Islet precursor cell (in vitro differentiated cells): ENCODE measurements around the gene TMEM79.
A peak's percentile ranks its signal among the peaks of the same experiment; 100 is the strongest.

Source experiments
- DNase-seq: peaks from one replicate; pipeline ENCODE4 v3.0.0-alpha.2; 2018

TMEM79 gene

DNA sequence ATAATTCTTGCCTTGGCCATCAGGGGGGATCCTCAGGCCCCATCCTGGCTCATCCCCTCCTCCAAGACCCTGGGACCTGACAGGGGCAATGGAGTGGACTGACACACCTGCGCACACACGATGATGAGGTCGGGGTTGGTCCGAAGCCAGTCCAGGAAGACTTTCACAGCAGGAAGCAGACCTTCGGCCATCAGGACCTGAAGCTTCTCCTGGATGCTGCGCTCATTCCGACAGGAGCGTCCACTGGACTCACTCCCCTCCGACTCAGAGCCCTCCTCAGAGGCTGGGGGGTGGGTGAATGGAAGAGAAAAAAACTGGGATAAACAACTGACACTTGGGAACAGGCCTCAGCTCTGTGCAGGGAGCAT, 20.9 kb upstream of the TMEM79 start:
- no peak for DNase-seq

GRCh38 chr1:156266051-156266450, 18.1 kb upstream of the TMEM79 start:
- no peak for DNase-seq

DNA sequence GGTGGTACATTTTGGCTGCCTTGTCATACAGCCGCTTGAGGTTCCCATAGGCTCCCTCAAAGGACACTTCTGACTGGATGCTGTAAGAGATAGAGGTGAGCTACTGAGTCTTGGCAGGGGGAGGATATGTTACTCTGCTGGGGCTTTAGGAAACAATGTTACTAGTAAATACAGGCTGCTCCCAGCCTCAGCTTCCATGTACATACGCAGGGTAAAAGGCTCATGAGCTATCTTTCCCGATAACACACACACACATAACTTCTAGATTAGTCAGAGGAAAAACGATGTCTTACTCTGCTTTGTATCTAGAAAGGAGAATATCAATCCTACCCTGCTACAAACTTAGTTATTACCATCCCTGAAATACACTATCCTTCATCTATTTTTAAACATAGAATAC, 15.8 kb upstream of the TMEM79 start:
- no peak for DNase-seq

DNA sequence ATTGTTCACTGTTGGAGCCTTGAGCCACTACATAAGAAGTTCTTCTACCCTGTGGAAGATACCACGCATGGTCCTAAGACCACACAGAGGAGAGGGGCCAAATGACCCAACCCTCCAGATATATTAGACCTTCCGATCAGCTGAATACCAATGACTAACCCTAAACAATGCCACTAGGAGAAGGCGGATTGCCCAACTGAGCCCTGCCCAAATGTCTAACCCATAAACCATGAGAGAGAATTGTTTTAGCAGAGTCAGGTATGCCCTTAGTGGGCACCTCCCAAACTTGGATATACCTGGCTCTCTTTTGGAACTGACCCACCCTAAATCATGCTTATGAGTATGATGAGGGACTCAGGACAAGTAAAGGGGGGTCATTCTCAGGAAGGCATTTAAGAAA, 13.8 kb upstream of the TMEM79 start:
- no peak for DNase-seq

DNA sequence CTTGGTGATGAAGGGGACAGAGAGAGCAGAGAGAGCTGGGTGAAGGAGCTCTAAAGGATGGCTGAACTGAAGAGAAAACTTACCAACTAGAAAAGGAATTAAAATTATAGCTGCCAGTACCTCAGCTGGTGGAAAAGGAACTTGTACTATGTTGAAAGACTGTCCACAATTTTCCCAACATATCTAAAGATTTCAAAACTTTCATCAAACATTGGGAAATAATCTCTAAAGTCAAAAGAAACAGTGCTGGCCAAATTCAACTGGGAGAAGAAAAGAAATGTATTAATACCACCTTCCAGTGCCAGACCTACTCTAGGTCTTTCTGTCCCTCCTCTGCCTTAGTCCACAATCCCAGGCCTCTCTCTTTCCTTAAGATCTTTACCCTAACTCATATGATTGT, 7.6 kb upstream of the TMEM79 start:
- DNase-seq = no peak

- no peak for DNase-seq
Observed at GRCh38 chr1:156276966-156277381, 7.2 kb upstream of the TMEM79 start.

- no peak for DNase-seq
Observed at GRCh38 chr1:156279837-156280236, 4.3 kb upstream of the TMEM79 start.

- no peak for DNase-seq
Observed at GRCh38 chr1:156281281-156281680, 2.8 kb upstream of the TMEM79 start.

DNA sequence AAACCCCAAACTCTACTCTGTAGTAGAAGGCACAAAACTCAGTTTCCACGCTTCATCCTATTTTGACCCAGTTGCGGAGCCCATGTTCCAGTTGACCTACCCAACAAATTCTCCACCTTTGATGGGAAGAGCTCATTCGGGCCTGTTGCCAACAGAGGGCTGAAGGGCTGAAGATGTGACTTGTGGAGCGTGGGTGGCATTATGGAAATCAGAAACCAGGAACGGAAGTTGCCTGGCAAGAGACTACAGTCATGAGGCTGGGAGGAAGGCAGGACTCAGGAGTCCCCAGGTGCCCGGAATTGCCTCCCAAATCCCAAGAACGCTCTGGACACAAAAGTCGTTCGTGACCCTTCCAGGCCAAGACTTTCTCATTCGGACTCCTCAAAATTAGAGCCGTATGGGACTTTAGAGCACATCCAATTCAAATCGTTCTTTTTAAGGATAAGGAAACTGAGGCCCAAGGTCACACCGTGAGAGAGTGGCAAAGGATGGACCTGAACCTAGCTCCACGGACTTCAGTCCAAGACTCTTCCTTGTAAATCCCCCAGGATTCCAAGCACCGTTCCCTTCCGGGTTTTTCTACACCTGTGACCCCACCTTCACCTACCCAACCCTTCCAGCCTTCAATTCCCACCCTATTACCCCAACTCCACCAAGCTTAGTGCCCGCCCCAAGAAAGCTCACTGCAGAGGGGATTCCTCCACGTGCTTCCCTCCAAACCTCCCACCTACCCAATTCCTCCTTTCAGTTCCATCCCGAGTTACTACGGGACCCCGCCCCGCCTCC, 2.2 kb upstream of the TMEM79 start:
- DNase-seq = no peak

DNA sequence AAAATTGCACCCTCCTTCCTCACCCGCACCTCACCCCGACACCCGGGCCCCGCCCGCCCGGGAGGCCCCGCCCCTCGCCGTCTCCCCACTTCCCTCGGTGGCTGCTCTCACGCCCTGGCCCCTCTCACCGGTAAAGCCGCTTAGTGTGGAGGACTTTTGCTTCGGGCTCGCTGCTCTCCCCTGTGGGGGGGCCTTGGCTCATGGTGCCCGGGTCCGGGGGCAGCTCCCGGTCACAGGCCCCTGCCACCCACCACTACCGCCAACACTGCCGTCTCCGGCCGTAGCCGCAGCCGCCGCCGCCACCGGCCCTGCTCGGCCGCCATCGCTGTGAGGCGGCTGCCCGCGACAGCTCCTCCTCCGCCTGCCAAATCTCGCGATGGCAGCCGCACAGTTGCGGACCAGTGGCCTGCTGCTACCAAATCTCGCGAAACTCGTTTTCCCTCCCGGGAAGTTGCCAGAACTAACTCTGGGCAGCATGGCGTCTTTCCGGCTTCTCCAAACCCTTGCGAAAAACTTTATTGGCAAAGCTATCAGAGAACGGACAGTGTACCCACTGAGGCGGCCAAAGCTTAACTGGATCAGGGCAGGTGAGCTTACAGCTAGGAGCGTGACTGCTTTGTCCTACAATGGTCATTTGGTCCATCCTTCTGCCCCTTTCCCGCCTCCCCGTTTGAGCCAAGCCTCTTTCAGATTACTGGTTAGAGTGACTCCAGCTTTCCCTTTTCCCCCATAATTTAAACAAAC, 1.5 kb upstream of the TMEM79 start, which contains the start of gene SMG5:
TSS of gene SMG5 (minus strand) at position 347 of the 744 bp plus-strand sequence. CDS start at position 202, 145 bp downstream.
- DNase-seq = peak; percentile 99

DNA sequence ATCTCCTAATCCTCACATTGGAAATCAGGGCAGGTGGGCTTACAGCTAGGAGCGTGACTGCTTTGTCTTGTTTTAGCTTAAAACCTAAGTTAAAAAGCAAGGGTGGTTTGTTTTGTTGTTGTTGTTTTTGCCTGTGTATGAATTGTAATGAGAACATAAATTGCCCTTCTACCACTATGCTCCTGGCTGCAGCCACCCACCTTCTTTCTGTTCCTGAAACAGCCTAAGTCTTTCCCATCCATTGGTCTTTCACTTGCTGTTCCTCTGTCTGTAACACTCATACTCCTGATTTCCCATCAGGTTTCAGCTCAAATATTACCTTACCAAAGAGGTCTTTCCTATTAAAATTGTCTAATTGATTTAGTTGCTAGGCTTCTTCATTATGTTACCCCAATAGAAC, 604 bp upstream of the TMEM79 start:
- no peak for DNase-seq

GRCh38 chr1:156284757-156285156, 632 bp downstream of the TMEM79 start:
- no peak for DNase-seq

DNA sequence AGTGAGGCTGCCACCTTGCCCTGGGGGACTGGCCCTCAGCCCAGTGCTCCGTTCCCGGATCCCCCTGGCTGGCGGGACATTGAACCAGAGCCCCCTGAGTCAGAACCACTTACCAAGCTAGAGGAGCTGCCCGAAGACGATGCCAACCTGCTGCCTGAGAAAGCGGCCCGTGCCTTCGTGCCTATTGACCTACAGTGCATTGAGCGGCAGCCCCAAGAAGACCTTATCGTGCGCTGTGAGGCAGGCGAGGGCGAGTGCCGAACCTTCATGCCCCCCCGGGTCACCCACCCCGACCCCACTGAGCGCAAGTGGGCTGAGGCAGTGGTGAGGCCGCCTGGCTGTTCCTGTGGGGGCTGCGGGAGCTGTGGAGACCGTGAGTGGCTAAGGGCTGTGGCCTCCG, 1.3 kb downstream of the TMEM79 start:
- no peak for DNase-seq

DNA sequence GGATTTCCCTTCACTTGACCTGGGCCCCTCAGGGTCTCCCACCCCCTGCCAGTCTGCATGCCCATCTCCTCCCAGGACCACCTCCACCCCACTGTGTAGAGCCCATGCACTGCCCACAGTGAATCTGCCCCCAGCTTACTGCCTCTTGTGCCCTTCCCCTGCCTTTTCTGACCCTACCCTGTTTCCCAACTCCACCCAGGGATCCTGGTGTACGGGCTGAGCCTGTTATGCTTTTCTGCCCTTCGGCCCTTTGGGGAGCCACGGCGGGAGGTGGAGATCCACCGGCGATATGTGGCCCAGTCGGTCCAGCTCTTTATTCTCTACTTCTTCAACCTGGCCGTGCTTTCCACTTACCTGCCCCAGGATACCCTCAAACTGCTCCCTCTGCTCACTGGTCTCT, 1.9 kb downstream of the TMEM79 start:
- no peak for DNase-seq

DNA sequence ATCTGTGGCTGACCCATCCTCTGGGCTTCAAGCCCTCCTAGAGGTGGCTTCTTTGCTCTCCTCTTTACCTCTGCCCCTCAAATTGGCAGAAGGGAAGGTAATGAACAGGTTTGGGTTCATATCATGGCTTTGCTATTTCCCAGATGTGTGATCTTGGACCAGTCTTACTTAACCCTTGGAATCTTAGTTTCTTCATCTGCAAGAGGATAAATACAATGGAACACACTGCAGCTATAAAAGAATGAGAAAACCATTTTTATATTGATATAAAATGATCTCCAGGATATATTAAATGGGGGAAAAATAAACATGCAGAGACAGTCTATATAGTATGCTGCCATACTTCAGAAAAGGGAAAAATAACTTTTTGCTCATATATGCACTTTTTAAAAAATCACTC, 5.7 kb downstream of the TMEM79 start:
- no peak for DNase-seq

DNA sequence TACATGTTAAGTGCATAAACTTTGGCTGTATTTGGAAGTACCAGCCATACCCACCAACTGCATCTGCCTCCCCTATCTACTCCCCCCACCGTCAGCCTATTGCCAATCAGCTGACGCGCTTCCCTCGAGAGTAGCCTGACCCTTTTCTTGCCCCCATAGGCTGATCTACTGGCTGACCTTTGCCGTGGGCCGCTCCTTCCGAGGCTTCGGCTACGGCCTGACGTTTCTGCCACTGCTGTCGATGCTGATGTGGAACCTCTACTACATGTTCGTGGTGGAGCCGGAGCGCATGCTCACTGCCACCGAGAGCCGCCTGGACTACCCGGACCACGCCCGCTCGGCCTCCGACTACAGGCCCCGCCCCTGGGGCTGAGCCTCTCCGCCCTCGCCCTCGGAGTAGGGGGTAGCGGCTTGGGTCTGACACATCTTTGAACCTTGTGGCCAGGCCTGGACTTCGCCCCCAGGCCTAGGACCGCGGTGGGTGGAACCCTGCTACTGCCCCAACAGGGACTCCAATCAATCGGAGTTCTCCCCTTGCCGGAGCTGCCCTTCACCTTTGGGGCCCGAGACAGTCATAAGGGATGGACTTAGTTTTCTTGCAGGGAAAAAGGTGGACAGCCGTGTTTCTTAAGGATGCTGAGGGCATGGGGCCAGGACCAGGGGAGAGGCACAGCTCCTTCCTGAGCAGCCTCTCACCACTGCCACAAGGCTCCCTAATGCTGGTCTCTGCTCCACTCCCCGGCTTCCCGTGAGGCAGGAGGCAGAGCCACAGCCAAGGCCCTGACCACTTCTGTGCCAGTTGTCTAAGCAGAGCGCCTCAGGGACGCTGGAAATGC, 7.3 kb downstream of the TMEM79 start:
- peak; percentile 99 for DNase-seq

DNA sequence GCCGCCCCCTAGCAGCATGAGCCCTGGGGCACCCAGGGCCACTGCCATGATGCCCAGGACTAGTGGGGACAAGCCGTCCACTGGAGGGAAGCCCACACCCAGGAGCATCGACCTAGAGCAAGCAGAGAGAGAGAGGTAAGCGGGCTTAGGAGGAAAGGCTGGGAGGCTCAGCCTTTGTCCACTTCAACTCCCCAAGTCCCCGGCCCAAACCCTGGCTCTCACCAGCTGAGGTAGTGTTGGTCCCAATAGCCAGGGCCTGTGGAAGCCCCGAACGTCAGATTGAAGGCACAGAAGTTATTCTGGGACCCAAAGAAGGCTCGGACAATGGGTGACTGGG, 8.9 kb downstream of the TMEM79 start:
- no peak for DNase-seq

GRCh38 chr1:156293895-156294294, 9.8 kb downstream of the TMEM79 start:
- DNase-seq = no peak

DNA sequence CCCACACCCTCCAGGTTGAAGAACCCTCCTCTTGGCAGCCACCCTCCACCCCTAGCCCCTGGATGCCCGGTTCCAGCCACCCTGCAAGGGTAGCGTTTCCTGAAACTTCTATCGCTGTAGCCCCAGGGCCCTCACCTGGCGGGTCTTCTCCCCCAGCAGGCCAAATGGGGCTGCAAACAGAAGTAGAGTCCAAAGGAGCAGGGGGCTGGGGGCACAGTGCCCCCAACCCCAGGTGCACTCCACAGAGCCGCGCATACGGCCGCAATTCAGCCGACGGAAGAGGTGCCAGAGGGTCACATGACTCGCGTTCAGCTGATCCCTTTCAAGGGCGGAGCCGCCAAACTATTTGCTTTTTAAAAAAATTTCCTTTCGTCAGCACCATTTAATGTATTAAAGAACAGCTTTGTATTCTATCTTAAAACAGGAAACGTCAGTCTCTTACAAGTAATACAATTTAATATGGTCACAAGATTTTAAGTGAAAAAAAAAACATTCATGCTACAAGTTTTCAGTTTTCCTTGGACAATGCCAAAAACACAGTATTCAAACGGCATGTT, 11.3 kb downstream of the TMEM79 start, which contains the start of gene GLMP:
TSS of gene GLMP (minus strand) at position 289 of the 557 bp plus-strand sequence. CDS start at position 255, 34 bp downstream.
- DNase-seq = peak; percentile 67

GRCh38 chr1:156298852-156299357, 14.8 kb downstream of the TMEM79 start, which contains the start of gene VHLL:
VHLL (minus strand) TSS chr1:156299307; CDS start chr1:156299189, 118 bp downstream.
- no peak for DNase-seq

DNA sequence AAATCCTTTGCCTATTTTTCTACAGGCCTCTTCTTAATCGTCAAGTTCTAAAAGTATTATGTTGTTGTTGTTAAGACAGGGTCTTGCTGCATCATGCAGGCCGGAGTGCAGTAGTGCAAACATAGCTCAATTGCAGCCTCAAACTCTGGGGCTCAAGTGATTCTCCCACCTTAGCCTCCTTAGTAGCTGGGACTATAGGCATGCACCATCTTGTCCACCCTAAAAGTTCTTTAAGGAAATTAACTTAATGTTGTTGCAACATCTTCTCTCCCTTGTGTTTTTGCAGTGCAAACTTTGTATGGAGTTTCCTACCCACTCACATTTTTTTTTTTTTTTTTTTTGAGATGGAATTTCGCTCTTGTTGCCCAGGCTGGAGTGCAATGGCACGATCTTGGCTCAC, 19.1 kb downstream of the TMEM79 start:
- no peak for DNase-seq

- no peak for DNase-seq
Observed at GRCh38 chr1:156305215-156305614, 21.1 kb downstream of the TMEM79 start.

DNA sequence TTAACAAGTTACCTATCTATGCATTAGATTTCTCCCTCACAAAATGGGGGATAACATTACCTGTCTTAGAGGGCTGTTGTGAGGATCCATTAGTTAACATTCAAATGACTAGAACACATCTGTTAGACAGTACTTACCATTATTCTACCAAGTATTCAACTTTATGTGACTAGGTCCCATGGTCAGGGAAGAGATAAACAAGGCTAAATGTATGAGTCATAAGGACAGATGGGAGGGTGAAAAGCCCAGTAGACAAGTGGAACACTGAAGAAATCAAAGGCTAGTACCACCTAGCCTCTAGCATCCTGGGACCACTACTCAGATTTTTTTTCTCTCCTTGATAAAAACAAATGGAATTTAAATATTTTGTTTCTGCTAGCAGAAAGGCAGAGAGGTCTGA, 24.0 kb downstream of the TMEM79 start:
- no peak for DNase-seq
